H1 (cell line): ENCODE measurements around the gene MLLT6. TPM values are rescaled to one million over a fixed set of nuclear protein-coding genes. Genes with fewer than 3 reads are reported as not detected.

ENCODE experiments used
- BACH1 ChIP-seq: IDR thresholded peaks from 2 replicates; pipeline ENCODE4 v1.6.1; 2012; ENCODE audit warnings: low read length, improper control_type of control experiment
- CEBPB ChIP-seq: IDR thresholded peaks from 2 replicates; pipeline ENCODE4 v1.6.1; 2012; ENCODE audit warnings: low read depth, low read length
- CHD1 ChIP-seq: IDR thresholded peaks from 2 replicates; pipeline ENCODE4 v1.6.1; 2012; ENCODE audit warnings: low read depth, low read length, improper control_type of control experiment
- EP300 ChIP-seq, 2 experiments: IDR thresholded peaks; 1 replicate in 1 of 2; 2 replicates in 1 of 2; pipeline ENCODE4 v1.6.1; 2011 to 2012; ENCODE audit warnings: low read depth in 2 of 2, low read length in 2 of 2, mild to moderate bottlenecking in 2 of 2, borderline replicate concordance in 1 of 2, inconsistent platforms in 1 of 2, moderate library complexity in 1 of 2
- GABPA ChIP-seq: IDR thresholded peaks from 2 replicates; pipeline ENCODE4 v1.6.1; 2011; ENCODE audit warnings: mild to moderate bottlenecking, low read length, moderate library complexity, borderline replicate concordance; ENCODE audit not compliant: insufficient read depth
- SIN3A ChIP-seq, 2 experiments: IDR thresholded peaks in 1 of 2; conservative IDR thresholded peaks in 1 of 2; 2 replicates each; pipeline ENCODE4 v1.6.1; 2011 to 2012; ENCODE audit warnings: low read length in 2 of 2, improper control_type of control experiment in 1 of 2, low read depth in 1 of 2, mild to moderate bottlenecking in 1 of 2
- TAF1 ChIP-seq: IDR thresholded peaks from 2 replicates; pipeline ENCODE4 v1.6.1; 2011; ENCODE audit warnings: mild to moderate bottlenecking, low read depth, low read length
- polyA plus RNA-seq, 7 experiments: library from polyadenylated mRNA; depleted of rRNA in 3 of 7; stranded (reverse) in 5 of 7; unstranded in 2 of 7; fragments of >200 nt in 5 of 7; fragments of 200-250 nt in 2 of 7; gene quantifications; 1 replicate in 5 of 7; 2 replicates in 1 of 7; 4 replicates in 1 of 7; pipeline versions ENCODE4 v1.2.1 to v1.2.3, GENCODE V29; 2011 to 2013; ENCODE audit warnings: missing spikeins in 2 of 7, mixed read lengths in 2 of 7
- total RNA-seq: library from RNA; stranded (reverse); fragmentation: NEBNext Ultra II Directional; extraction: Animal tissue kit (Norgen Biotek cat#: 25700); gene quantifications from 2 replicates; pipeline ENCODE4 v1.2.1, GENCODE V29; 2021

Gene MLLT6
- total and polyA plus RNA-seq, 2 of the 8 experiments (the other 6 are each of a cell fraction or from before 2014, with no cell fraction given), result 6.5 to 8.0 TPM

- no peak for TF ChIP-seq GABPA
- no peak for TF ChIP-seq CHD1
- no peak for TF ChIP-seq CEBPB
- TF ChIP-seq TAF1, result no peak
- TF ChIP-seq SIN3A (conservative IDR thresholded peaks at IDR 0.05 in 1 of 2, IDR thresholded peaks at IDR 0.05 in 1 of 2; ENCODE audit: low read depth in 1 of 2, low read length in 2 of 2), result no peak
- TF ChIP-seq EP300 (IDR thresholded peaks at IDR 0.05; ENCODE audit: borderline replicate concordance in 1 of 2, low read depth in 2 of 2, low read length in 2 of 2), result no peak
- TF ChIP-seq BACH1, result no peak
Observed at GRCh38 chr17:38745545-38745944, 40.5 kb downstream of the MLLT6 start (continued).
